Neural cell (in vitro differentiated cells): ENCODE results near the gene CAMK2B. TPM values are rescaled to one million over a fixed set of nuclear protein-coding genes. Genes with fewer than 3 reads are reported as not detected.

ENCODE experiments used
- H2AFZ ChIP-seq: fragments of 200-600, 300-800 bp; sonication (generic), shearing (Covaris generic); 2 replicates; pipeline ENCODE4 v1.6.0; 2014; ENCODE audit warnings: low read depth, mild to moderate bottlenecking, antibody characterized with exemption, low read length, moderate library complexity
- H3F3A ChIP-seq: fragments of 200-600 bp; shearing (Covaris generic); 2 replicates; pipeline ENCODE4 v1.6.1; 2016; ENCODE audit warnings: mild to moderate bottlenecking, moderate library complexity, mixed read lengths, antibody characterized with exemption, low read length; ENCODE audit not compliant: insufficient read depth, poor library complexity, severe bottlenecking
- H3K27ac ChIP-seq: fragments of 200-600, 300-800 bp; sonication (generic), shearing (Covaris generic); 2 replicates; pipeline ENCODE4 v1.5.1; 2014; ENCODE audit warnings: mild to moderate bottlenecking, low read length, moderate library complexity
- H3K27me3 ChIP-seq: fragments of 300-800, 200-600 bp; sonication (generic), shearing (Covaris generic); 2 replicates; pipeline ENCODE4 v1.6.0; 2014; ENCODE audit warnings: mild to moderate bottlenecking, low read depth, low read length, moderate library complexity; ENCODE audit not compliant: insufficient read depth
- H3K36me3 ChIP-seq: fragments of 300-800, 200-600 bp; sonication (generic), shearing (Covaris generic); 2 replicates; pipeline ENCODE4 v1.5.1; 2014; ENCODE audit warnings: mild to moderate bottlenecking, antibody characterized with exemption, low read length, moderate library complexity; ENCODE audit not compliant: insufficient read depth
- H3K4me2 ChIP-seq: fragments of 300-800, 200-600 bp; sonication (generic), shearing (Covaris generic); 2 replicates; pipeline ENCODE4 v1.6.0; 2014; ENCODE audit warnings: mild to moderate bottlenecking, low read length
- H3K4me3 ChIP-seq: fragments of 300-800, 200-600 bp; sonication (generic), shearing (Covaris generic); 2 replicates; pipeline ENCODE4 v1.5.1; 2014; ENCODE audit warnings: mild to moderate bottlenecking, low read length, moderate library complexity
- H3K79me2 ChIP-seq: fragments of 200-600 bp; shearing (Covaris generic); replicated peaks from 2 replicates; pipeline ENCODE4 v1.6.0; 2014; ENCODE audit warnings: mild to moderate bottlenecking, low read length, moderate library complexity; ENCODE audit not compliant: insufficient read depth
- H3K9ac ChIP-seq: fragments of 300-800, 200-600 bp; sonication (generic), shearing (Covaris generic); 2 replicates; pipeline ENCODE4 v1.6.1; 2016; ENCODE audit warnings: mild to moderate bottlenecking, low read length, mixed read lengths
- H3K9me2 ChIP-seq: fragments of 200-600 bp; shearing (Covaris generic); 2 replicates; pipeline ENCODE4 v1.6.1; 2016; ENCODE audit warnings: mild to moderate bottlenecking, low read length, mixed read lengths; ENCODE audit not compliant: insufficient read depth
- H3K9me3 ChIP-seq: fragments of 200-600, 300-800 bp; sonication (generic), shearing (Covaris generic); 2 replicates; pipeline ENCODE4 v1.6.1; 2016; ENCODE audit warnings: mild to moderate bottlenecking, mixed run types, low read length, moderate library complexity, mixed read lengths
- H4K20me1 ChIP-seq: fragments of 200-600 bp; shearing (Covaris generic); 2 replicates; pipeline ENCODE4 v1.6.1; 2016; ENCODE audit warnings: mild to moderate bottlenecking, mixed run types; ENCODE audit not compliant: insufficient read depth
- EP300 ChIP-seq: fragments of 450-650 bp; conservative IDR thresholded peaks from 2 replicates; pipeline ENCODE4 v1.6.1; 2014; ENCODE audit warnings: antibody characterized with exemption, mild to moderate bottlenecking, moderate library complexity; ENCODE audit not compliant: poor library complexity, severe bottlenecking
- EZH2 ChIP-seq: fragments of 200-600, 300-800 bp; shearing (Covaris generic), sonication (generic); IDR thresholded peaks from 2 replicates; pipeline ENCODE4 v1.6.1; 2014; ENCODE audit warnings: antibody characterized with exemption, low read length, borderline replicate concordance, mild to moderate bottlenecking; ENCODE audit not compliant: insufficient read depth, poor library complexity, severe bottlenecking
- MXI1 ChIP-seq: fragments of 450-650 bp; conservative IDR thresholded peaks from 2 replicates; pipeline ENCODE4 v1.6.1; 2014; ENCODE audit warnings: antibody characterized with exemption, mild to moderate bottlenecking; ENCODE audit not compliant: poor library complexity, severe bottlenecking
- POLR2AphosphoS5 ChIP-seq: IDR thresholded peaks from 2 replicates; pipeline ENCODE4 v1.6.1; 2012
- RAD21 ChIP-seq: fragments of 450-650 bp; conservative IDR thresholded peaks from 2 replicates; pipeline ENCODE4 v1.6.1; 2014; ENCODE audit warnings: antibody characterized with exemption, mild to moderate bottlenecking, moderate library complexity
- SMC3 ChIP-seq: fragments of 450-650 bp; conservative IDR thresholded peaks from 2 replicates; pipeline ENCODE4 v1.6.1; 2014; ENCODE audit warnings: antibody characterized with exemption, mild to moderate bottlenecking, moderate library complexity; ENCODE audit not compliant: poor library complexity
- TAF1 ChIP-seq: IDR thresholded peaks from 2 replicates; pipeline ENCODE4 v1.6.1; 2012; ENCODE audit warnings: low read depth
- polyA plus RNA-seq: library from polyadenylated mRNA; depleted of rRNA; stranded (reverse); fragments of >200 nt; gene quantifications from 2 replicates; pipeline ENCODE4 v1.2.3, GENCODE V29; 2014
- TF ChIP-seq, protein P1 (sequence below): IDR thresholded peaks from 2 replicates; pipeline ENCODE4 v1.6.1; 2012; ENCODE audit warnings: borderline replicate concordance
- TF ChIP-seq, protein P2 (sequence below): fragments of 450-650 bp; IDR thresholded peaks from 2 replicates; pipeline ENCODE4 v1.5.1; 2014; ENCODE audit warnings: antibody characterized with exemption, mild to moderate bottlenecking, moderate library complexity; ENCODE audit not compliant: poor library complexity, severe bottlenecking

CAMK2B gene
- polyA plus RNA-seq, 1 donor from 2014 or later = 67.3 TPM

DNA sequence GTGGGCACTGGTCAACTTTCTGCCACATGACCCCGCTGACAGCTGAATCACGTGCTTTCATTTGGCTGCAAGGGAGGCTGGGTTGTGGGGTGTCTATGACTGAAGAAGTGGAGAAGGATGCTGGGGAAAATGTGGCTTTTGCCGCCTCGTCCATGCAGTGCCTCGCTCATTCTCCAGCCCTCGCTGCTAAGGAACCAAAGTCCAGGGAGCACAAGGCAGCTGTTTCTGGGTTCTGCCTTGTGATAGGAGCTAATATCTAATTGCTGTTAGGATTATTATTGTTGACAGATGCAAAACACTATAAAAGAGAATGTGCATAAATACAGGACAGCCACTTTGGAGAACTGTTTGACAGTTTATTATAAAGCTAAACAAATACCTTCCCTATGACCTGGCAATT, 4.9 kb upstream of the CAMK2B start:
- H3K36me3 ChIP-seq = no peaks in the 10 kb centered on the region
- peaks cover 16% of the 10 kb centered on the region for H3K27me3 ChIP-seq
- no peak for TF ChIP-seq TAF1
- TF ChIP-seq, protein P1, sequence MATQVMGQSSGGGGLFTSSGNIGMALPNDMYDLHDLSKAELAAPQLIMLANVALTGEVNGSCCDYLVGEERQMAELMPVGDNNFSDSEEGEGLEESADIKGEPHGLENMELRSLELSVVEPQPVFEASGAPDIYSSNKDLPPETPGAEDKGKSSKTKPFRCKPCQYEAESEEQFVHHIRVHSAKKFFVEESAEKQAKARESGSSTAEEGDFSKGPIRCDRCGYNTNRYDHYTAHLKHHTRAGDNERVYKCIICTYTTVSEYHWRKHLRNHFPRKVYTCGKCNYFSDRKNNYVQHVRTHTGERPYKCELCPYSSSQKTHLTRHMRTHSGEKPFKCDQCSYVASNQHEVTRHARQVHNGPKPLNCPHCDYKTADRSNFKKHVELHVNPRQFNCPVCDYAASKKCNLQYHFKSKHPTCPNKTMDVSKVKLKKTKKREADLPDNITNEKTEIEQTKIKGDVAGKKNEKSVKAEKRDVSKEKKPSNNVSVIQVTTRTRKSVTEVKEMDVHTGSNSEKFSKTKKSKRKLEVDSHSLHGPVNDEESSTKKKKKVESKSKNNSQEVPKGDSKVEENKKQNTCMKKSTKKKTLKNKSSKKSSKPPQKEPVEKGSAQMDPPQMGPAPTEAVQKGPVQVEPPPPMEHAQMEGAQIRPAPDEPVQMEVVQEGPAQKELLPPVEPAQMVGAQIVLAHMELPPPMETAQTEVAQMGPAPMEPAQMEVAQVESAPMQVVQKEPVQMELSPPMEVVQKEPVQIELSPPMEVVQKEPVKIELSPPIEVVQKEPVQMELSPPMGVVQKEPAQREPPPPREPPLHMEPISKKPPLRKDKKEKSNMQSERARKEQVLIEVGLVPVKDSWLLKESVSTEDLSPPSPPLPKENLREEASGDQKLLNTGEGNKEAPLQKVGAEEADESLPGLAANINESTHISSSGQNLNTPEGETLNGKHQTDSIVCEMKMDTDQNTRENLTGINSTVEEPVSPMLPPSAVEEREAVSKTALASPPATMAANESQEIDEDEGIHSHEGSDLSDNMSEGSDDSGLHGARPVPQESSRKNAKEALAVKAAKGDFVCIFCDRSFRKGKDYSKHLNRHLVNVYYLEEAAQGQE = no peak
- no peak for TF ChIP-seq SMC3
- TF ChIP-seq, protein P2, sequence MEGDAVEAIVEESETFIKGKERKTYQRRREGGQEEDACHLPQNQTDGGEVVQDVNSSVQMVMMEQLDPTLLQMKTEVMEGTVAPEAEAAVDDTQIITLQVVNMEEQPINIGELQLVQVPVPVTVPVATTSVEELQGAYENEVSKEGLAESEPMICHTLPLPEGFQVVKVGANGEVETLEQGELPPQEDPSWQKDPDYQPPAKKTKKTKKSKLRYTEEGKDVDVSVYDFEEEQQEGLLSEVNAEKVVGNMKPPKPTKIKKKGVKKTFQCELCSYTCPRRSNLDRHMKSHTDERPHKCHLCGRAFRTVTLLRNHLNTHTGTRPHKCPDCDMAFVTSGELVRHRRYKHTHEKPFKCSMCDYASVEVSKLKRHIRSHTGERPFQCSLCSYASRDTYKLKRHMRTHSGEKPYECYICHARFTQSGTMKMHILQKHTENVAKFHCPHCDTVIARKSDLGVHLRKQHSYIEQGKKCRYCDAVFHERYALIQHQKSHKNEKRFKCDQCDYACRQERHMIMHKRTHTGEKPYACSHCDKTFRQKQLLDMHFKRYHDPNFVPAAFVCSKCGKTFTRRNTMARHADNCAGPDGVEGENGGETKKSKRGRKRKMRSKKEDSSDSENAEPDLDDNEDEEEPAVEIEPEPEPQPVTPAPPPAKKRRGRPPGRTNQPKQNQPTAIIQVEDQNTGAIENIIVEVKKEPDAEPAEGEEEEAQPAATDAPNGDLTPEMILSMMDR = no peak
- no peak for TF ChIP-seq EZH2
- no peak for TF ChIP-seq MXI1
- no peak for TF ChIP-seq POLR2AphosphoS5
- TF ChIP-seq EP300 = no peak
- no peak for TF ChIP-seq RAD21
- no peak overlapping the region for H2AFZ ChIP-seq
- no peak overlapping the region for H3K27ac ChIP-seq
- no peaks in the 10 kb centered on the region for H3K79me2 ChIP-seq
- no peak overlapping the region for H3K9ac ChIP-seq
- H4K20me1 ChIP-seq = no peaks in the 10 kb centered on the region
- H3K9me2 ChIP-seq = no peaks in the 10 kb centered on the region
- no peaks in the 10 kb centered on the region for H3F3A ChIP-seq
- no peaks in the 10 kb centered on the region for H3K9me3 ChIP-seq
- H3K4me2 ChIP-seq = no peak overlapping the region
- no peak overlapping the region for H3K4me3 ChIP-seq

DNA sequence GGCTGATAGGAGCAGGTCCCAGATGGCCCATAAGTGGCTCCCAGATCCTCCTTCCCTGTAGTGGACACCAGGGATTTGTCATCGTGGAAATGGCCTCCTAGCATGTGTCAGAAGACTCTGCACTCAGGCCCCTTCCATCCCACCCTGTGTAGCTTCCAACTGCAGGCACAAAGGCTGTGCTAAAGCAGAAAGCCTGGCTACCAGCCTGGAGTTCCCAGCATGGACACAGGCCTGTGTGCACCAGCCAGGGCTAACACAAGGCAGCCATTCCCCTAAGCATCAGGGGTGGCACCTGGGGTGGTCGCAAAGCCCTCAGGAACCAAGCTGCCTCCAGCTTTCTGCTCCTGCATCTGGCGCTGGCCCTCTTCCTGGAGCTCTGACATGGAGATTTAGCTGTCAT, 4.5 kb upstream of the CAMK2B start:
- Histone ChIP-seq H3K79me2 (no peaks in the 10 kb centered on the region), H3K9me2 (no peaks in the 10 kb centered on the region), H3K9ac (no peak overlapping the region), H3K4me3 (no peak overlapping the region), H4K20me1 (no peaks in the 10 kb centered on the region), H3K36me3 (no peaks in the 10 kb centered on the region), H3F3A (no peaks in the 10 kb centered on the region), H3K4me2 (no peak overlapping the region), H2AFZ (no peak overlapping the region), H3K27me3 (peaks cover 16% of the 10 kb centered on the region), H3K27ac (no peak overlapping the region), H3K9me3 (no peaks in the 10 kb centered on the region)
- TF ChIP-seq EP300 = no peak
- no peak for TF ChIP-seq POLR2AphosphoS5
- no peak for TF ChIP-seq EZH2

DNA sequence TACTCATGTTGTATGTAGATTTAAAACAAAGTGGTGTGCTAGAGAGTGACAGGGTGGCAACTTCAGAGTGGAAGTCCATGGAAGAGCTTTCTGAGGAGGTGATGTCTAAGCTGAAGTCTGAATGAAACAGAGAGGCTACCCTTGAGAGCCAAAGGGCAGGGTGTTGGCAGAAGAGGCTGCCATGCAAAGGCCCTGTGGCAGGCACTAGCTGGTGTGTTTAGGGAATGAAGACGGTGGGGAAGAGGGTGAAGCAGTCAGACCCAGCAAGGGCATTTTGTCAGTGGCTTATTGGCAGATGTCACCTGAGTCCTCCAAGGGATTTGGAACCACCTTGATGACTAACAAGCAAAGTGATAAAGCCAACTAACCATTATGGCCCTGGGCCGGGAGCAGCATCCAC, 3.7 kb upstream of the CAMK2B start:
- H3K36me3 ChIP-seq = no peaks in the 10 kb centered on the region
- H3K9me3 ChIP-seq = no peaks in the 10 kb centered on the region
- no peak overlapping the region for H3K4me3 ChIP-seq
- TF ChIP-seq, protein P2 = no peak
- TF ChIP-seq TAF1 (no peak), RAD21 (no peak), EZH2 (no peak), SMC3 (no peak), EP300 (no peak), POLR2AphosphoS5 (no peak)
- H3K79me2 ChIP-seq = peaks cover under 1% of the 10 kb centered on the region
- H3K9me2 ChIP-seq = no peaks in the 10 kb centered on the region
- H3F3A ChIP-seq = no peaks in the 10 kb centered on the region
- H4K20me1 ChIP-seq = no peaks in the 10 kb centered on the region
- H2AFZ ChIP-seq = no peak overlapping the region
- H3K4me2 ChIP-seq = no peak overlapping the region
- H3K27ac ChIP-seq = no peak overlapping the region
- peaks cover 23% of the 10 kb centered on the region for H3K27me3 ChIP-seq
- H3K9ac ChIP-seq = no peak overlapping the region
